Right hindlimb (tissue), 1 donor: ENCODE data around the gene CDC37L1.
"Not testable (repeated sequence)": the region's sequence is repeated elsewhere in the genome, so short reads cannot be mapped to it uniquely, and the experiment has no call there.

Experiments used
- DNase-seq: peaks from one replicate; pipeline ENCODE4 v3.0.0-alpha.2; 2018

The CDC37L1 gene

GRCh38 chr9:4679268-4680172, at the start of gene CDC37L1:
Gene CDC37L1, plus strand, starts transcription at chr9:4679569. Its CDS starts 199 bp downstream, at chr9:4679768.
- peak; percentile 99 for DNase-seq

DNA sequence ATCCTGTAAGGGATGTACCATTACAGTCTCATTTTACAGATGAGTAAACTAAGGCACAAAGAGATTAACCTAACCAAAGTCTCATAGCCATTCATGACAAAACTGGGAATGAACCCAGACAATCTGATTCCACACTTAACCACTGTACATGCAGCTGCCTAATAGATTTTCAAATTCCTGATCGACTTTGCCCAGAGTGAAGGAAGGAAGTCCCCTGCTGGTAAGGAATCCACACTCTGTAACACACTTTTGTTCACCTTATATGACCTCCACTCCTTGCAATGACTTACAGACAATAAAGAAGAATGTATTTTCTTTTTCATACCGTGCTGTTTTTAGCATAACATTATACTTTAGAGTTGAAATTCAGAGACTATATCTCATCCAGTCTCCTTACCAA, 48.5 kb upstream of the CDC37L1 start:
- no peak for DNase-seq

DNA sequence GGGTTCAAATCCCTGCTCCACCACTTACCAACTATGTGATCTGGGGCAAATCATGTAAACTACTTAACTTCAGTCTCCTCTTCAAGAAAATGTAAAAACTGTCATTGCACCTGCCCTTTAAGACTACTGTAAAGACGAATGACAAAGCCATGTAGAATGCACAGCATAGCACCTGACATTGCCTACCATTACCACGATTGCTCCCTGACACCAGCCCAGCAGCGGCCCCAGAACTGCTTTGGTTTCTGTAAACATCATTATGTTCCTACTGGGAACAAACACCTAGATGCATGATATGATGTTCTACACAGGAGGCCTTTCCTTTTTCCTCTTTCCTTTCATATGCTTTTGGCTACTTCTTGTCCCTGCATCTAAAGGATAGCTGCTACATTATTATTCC, 40.4 kb upstream of the CDC37L1 start:
- DNase-seq, result no peak

DNA sequence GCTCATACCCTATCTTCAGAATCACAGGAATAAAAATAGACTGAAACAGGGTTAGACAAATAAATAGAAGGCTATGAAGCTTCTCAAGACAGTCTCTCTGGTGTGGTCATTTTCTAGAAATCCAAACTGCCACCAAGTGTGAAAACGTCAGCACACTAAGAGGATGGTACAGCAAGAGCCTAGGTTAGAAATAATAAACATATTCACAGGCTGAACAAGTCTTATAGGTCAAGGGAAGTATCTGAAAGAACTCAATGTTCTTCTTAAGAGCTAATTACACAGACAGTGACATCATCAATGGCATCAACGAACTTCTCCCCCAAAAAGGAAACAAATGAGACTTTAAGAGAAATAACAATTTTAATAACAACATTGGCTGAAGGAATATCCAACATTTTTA, 39.9 kb upstream of the CDC37L1 start:
- DNase-seq, result no peak

GRCh38 chr9:4640027-4640426, 39.3 kb upstream of the CDC37L1 start:
- DNase-seq, result no peak

- no peak for DNase-seq
Observed at GRCh38 chr9:4642351-4642750, 37.0 kb upstream of the CDC37L1 start.

GRCh38 chr9:4654084-4654483, 25.3 kb upstream of the CDC37L1 start:
- no peak for DNase-seq

- DNase-seq, result no peak
Observed at GRCh38 chr9:4654538-4654937, 24.8 kb upstream of the CDC37L1 start.

DNA sequence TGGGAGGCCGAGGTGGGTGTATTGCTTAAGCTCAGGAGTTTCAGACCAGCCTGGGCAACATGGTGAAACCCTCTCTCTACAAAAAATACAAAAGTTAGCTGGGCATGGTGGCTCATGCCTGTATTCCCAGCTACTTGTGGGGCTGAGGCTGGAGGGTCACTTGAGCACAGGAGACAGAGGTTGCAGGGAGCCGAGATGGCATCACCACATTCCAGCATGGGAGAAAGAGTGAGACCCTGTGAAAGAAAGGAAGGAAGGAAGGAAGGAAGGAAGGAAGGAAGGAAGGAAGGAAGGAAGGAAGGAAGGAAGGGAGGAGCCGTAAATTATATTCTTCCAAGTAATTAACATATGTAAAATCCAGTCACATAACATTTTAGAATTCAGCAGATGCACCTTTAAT, 23.2 kb upstream of the CDC37L1 start:
- not testable (repeated sequence) for DNase-seq

- no peak for DNase-seq
Observed at GRCh38 chr9:4656621-4657020, 22.7 kb upstream of the CDC37L1 start.

GRCh38 chr9:4657426-4658159, 21.8 kb upstream of the CDC37L1 start:
- no peak for DNase-seq

DNA sequence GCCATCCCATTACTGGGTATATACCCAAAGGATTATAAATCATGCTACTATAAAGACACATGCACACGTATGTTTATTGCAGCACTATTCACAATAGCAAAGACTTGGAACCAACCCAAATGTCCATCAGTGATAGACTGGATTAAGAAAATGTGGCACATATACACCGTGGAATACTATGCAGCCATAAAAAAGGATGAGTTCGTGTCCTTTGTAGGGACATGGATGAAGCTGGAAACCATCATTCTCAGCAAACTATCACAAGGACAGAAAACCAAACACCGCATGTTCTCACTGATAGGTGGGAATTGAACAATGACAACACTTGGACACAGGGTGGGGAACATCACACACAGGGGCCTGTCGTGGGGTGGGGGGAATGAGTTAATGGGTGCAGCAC, 18.7 kb upstream of the CDC37L1 start:
- DNase-seq, result not testable (repeated sequence)

GRCh38 chr9:4661165-4661564, 18.2 kb upstream of the CDC37L1 start:
- DNase-seq, result no peak

GRCh38 chr9:4661611-4662010, 17.8 kb upstream of the CDC37L1 start:
- no peak for DNase-seq

DNA sequence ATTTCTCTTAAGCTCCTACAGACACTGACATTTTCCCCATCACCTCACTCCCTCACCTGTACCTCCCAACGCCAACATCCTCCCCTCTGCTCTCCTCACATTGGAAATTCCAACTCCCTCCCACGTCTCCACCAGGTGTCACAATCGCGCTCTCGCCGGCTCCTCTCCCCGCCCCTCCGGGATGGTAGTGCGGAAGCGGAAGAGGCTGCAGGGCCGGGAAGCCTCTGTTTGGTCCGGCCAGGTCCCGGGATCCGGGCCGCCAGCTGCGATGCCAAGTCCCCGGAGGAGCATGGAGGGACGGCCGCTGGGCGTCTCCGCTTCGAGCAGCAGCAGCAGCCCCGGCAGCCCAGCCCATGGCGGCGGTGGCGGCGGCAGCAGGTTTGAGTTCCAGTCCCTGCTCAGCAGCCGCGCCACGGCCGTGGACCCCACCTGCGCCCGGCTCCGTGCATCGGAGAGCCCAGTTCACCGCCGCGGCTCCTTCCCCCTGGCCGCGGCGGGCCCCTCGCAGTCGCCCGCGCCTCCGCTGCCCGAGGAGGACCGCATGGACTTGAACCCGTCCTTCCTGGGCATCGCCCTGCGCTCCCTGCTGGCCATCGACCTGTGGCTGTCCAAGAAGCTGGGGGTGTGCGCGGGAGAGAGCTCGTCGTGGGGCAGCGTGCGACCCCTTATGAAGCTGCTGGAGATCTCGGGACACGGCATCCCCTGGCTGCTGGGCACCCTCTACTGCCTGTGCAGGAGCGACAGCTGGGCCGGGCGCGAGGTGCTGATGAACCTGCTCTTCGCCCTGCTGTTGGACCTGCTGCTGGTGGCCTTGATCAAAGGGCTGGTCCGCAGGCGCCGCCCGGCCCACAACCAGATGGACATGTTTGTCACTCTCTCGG, 17.0 kb upstream of the CDC37L1 start, which contains the start of gene PLPP6:
Gene PLPP6 (plus strand): TSS at position 187 of the 881 bp plus-strand sequence. CDS start 82 bp downstream, at position 269.
- DNase-seq, result peak; percentile 90

- DNase-seq, result no peak
Observed at GRCh38 chr9:4662989-4663792, 16.2 kb upstream of the CDC37L1 start.

DNA sequence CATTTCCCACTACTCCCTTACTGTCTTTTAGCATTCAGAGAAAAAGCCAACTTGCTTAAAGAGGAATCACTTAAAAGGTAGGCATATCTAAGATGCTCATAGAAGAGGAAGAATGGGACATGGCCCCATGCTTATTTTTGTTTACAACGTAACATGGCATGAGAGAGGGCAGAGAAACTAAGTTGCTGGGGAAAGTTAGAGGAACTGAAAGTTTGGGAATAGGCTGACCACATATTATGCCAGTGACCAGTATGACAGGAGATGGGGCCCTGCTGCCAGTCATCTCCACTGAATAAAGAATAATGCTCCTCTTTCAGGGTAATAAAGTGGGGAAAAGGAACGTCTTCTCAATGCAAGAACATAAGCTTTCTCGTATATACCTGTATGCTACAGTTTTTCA, 15.4 kb upstream of the CDC37L1 start:
- DNase-seq, result no peak

- no peak for DNase-seq
Observed at GRCh38 chr9:4665357-4665756, 14.0 kb upstream of the CDC37L1 start.

DNA sequence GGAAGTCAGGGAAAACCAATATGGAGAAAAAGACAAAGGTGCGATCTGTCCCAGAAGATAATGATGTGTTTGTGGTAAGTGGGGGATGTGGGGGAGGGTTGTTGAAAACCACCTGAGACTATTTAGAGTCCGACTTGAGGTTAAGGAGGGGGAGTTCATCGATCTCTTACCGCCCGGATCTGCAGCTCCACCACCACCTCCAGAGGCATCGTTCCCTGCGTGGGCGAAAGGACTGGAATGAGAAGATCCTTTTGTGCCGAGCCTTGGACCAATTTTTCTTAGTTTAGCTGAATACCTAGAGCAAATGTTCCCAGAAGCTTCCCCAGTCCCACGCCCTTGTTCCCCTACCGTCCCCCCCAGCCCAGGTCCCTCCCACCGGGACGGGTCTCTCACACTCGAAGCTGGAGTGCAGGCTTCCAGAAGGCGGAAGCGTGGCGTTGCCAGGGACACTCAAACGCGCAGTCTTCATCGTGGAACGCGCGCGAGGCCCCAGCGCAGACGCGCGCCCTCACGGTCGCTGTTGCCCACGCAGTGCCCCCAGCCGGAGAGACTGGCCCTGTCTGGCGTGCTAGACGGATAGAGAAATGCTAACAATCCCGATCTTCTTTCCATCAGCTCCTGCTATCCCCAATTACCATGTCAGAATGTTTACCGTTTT, 13.2 kb upstream of the CDC37L1 start, which contains the start of gene SPATA6L:
Gene SPATA6L (minus strand): TSS at position 439 of the 658 bp plus-strand sequence. CDS start 230 bp downstream, at position 209.
- peak; percentile 79 for DNase-seq

DNA sequence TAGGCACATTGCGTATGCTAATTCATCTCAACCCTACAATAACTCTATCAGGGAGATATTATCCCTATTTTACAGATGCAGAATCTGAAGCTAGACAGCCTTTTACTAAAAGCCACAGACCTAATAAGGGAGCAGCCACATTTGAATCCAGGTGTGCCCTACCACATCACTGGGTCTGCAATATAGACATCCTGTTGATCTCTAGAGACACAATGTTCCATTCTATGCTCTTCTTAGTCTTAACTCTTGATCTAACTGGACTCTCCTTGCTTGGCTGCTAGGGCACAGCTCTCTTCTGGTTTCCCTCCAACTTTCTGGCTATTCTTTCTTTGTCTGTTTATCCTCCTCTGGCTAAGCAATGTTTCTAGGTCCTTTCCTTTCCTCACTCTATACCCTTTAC, 11.7 kb upstream of the CDC37L1 start:
- no peak for DNase-seq

DNA sequence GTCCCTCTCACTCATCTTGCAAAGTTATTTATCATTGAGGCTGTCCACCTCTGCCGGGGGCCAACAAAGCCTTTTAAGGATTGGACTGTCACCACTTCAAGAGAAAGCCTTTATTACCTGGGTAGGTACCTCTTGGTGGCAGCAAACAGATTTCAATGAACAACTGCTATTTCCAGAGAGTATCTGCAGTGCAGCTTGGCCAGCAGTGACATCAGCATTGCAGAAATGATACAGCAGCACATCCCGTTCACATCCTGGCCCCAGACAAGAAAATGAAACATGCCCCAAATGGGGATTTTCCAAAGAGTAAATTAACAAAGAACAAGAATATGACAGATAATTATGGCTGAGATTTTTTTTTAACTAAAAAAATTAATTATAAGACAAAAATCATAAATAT, 10.8 kb upstream of the CDC37L1 start:
- DNase-seq, result no peak
